Ishikawa (cell line): Measurements from ENCODE around the gene PPFIBP1.
A peak's percentile ranks its signal among the peaks of the same experiment; 100 is the strongest.

Experiments used
- CEBPB ChIP-seq: IDR thresholded peaks from 2 replicates; pipeline ENCODE4 v1.6.1; 2012
- CREB1 ChIP-seq: IDR thresholded peaks from 2 replicates; pipeline ENCODE4 v1.6.1; 2012; ENCODE audit warnings: low read depth
- EGR1 ChIP-seq: IDR thresholded peaks from 2 replicates; pipeline ENCODE4 v1.6.1; 2012
- EP300 ChIP-seq: IDR thresholded peaks from 2 replicates; pipeline ENCODE4 v1.6.1; 2012; ENCODE audit warnings: borderline replicate concordance
- FOXM1 ChIP-seq: IDR thresholded peaks from 2 replicates; pipeline ENCODE4 v1.6.1; 2012; ENCODE audit warnings: low read depth, borderline replicate concordance
- NFIC ChIP-seq: IDR thresholded peaks from 2 replicates; pipeline ENCODE4 v1.6.1; 2012
- RAD21 ChIP-seq: IDR thresholded peaks from 2 replicates; pipeline ENCODE4 v1.6.1; 2012; ENCODE audit warnings: low read depth
- TAF1 ChIP-seq: IDR thresholded peaks from 2 replicates; pipeline ENCODE4 v1.6.1; 2012; ENCODE audit warnings: low read depth, mild to moderate bottlenecking
- TCF12 ChIP-seq: IDR thresholded peaks from 2 replicates; pipeline ENCODE4 v1.6.1; 2012; ENCODE audit warnings: low read depth
- TEAD4 ChIP-seq: IDR thresholded peaks from 2 replicates; pipeline ENCODE4 v1.6.1; 2012
- YY1 ChIP-seq: IDR thresholded peaks from 2 replicates; pipeline ENCODE4 v1.6.1; 2012; ENCODE audit warnings: low read depth
- ZBTB7A ChIP-seq: IDR thresholded peaks from 2 replicates; pipeline ENCODE4 v1.6.1; 2012; ENCODE audit warnings: low read depth
- TF ChIP-seq, protein P1 (sequence below): IDR thresholded peaks from 2 replicates; pipeline ENCODE4 v1.6.1; 2012
- TF ChIP-seq, protein P2 (sequence below): IDR thresholded peaks from 2 replicates; pipeline ENCODE4 v1.6.1; 2012
- TF ChIP-seq, protein P3 (sequence below): IDR thresholded peaks from 2 replicates; pipeline ENCODE4 v1.6.1; 2012; ENCODE audit warnings: low read depth, mild to moderate bottlenecking

The PPFIBP1 gene

GRCh38 chr12:27606986-27607385, 83.0 kb downstream of the PPFIBP1 start:
- TF ChIP-seq ZBTB7A (no peak), TEAD4 (no peak)
- TF ChIP-seq, protein P1, sequence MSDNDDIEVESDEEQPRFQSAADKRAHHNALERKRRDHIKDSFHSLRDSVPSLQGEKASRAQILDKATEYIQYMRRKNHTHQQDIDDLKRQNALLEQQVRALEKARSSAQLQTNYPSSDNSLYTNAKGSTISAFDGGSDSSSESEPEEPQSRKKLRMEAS, result 0 out of 2 replicates have a peak, but pooled peaks have one; percentile 17

DNA sequence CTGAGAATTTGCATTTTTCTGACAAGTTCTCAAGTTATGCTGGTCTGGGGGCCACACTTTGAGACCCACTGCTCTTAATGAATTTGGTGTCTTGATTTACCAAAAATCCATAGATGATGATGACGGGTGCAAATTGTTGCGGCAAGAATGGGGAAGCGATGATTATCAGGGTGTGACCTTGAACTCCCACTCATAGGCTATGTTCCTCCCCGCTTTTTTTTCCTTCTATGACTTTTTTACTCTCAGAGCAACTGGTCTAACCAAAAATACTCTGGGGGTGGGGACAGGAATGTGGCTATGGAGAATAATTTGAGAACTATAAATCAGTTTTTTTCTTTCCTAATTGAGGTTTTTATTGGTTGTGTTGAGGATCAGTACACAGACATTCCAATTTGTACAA, 83.6 kb downstream of the PPFIBP1 start:
- TF ChIP-seq CREB1 (no peak), EP300 (no peak), CEBPB (no peak), TAF1 (no peak), NFIC (no peak), YY1 (no peak), FOXM1 (no peak), TCF12 (no peak), TEAD4 (no peak; the same call in 1 of the 2 replicates), RAD21 (no peak), ZBTB7A (no peak), EGR1 (no peak)
- TF ChIP-seq, protein P1, result no peak
- TF ChIP-seq, protein P2, sequence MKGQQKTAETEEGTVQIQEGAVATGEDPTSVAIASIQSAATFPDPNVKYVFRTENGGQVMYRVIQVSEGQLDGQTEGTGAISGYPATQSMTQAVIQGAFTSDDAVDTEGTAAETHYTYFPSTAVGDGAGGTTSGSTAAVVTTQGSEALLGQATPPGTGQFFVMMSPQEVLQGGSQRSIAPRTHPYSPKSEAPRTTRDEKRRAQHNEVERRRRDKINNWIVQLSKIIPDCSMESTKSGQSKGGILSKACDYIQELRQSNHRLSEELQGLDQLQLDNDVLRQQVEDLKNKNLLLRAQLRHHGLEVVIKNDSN, result no peak
- TF ChIP-seq, protein P3, sequence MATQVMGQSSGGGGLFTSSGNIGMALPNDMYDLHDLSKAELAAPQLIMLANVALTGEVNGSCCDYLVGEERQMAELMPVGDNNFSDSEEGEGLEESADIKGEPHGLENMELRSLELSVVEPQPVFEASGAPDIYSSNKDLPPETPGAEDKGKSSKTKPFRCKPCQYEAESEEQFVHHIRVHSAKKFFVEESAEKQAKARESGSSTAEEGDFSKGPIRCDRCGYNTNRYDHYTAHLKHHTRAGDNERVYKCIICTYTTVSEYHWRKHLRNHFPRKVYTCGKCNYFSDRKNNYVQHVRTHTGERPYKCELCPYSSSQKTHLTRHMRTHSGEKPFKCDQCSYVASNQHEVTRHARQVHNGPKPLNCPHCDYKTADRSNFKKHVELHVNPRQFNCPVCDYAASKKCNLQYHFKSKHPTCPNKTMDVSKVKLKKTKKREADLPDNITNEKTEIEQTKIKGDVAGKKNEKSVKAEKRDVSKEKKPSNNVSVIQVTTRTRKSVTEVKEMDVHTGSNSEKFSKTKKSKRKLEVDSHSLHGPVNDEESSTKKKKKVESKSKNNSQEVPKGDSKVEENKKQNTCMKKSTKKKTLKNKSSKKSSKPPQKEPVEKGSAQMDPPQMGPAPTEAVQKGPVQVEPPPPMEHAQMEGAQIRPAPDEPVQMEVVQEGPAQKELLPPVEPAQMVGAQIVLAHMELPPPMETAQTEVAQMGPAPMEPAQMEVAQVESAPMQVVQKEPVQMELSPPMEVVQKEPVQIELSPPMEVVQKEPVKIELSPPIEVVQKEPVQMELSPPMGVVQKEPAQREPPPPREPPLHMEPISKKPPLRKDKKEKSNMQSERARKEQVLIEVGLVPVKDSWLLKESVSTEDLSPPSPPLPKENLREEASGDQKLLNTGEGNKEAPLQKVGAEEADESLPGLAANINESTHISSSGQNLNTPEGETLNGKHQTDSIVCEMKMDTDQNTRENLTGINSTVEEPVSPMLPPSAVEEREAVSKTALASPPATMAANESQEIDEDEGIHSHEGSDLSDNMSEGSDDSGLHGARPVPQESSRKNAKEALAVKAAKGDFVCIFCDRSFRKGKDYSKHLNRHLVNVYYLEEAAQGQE, result no peak

DNA sequence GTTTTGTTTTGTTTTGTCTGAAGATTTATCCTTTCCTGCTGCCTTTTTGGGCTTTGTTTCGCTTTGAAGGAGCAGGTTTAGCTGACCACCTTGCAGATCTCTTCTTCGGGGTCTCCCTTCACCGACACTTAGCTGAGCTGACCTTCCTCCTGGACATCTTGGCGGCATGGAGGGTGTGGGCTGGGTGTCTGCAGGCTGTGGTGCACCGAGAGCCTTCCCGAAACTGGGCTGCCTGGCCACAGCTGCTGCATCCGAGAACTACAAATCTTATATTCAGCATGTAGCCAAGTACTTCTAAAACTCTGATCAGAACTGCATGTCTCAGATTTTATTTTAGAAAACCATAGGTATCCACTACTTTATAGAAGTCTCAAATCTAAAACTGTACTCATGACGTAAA, 84.9 kb downstream of the PPFIBP1 start:
- no peak for TF ChIP-seq CEBPB
- TF ChIP-seq CREB1, result no peak
- TF ChIP-seq, protein P3, result no peak
- TF ChIP-seq, protein P2, result no peak
- TF ChIP-seq EP300, result no peak
- no peak for TF ChIP-seq TEAD4
- TF ChIP-seq YY1, result no peak
- no peak for TF ChIP-seq NFIC
- no peak for TF ChIP-seq FOXM1
- no peak for TF ChIP-seq ZBTB7A
- no peak for TF ChIP-seq TAF1
- no peak for TF ChIP-seq EGR1
- TF ChIP-seq, protein P1, result no peak
- no peak for TF ChIP-seq TCF12
- no peak for TF ChIP-seq RAD21

DNA sequence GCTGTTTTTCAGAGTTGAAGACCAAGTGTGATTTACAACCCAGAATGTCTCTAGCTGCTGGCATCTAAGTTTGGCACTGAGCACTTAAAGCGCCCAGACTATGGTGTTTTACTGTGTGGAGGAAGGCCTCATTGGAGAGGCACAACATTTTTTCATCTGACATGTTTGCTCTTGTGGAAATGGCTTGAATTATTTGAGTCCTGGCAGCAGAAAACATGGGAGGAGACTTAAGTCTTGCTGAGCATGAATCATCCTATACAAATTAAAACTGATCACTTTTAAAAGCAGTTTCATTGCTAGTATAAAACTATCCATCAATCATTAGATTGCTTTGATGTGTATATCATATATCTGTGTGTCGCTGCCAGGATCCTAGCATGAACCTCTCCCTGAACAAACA, 86.4 kb downstream of the PPFIBP1 start:
- TF ChIP-seq YY1 (no peak), EP300 (peak; percentile 82), FOXM1 (peak; percentile 77), TEAD4 (peak; percentile 79), CREB1 (peak; percentile 33; the same call in 1 of the 2 replicates), TCF12 (peak; percentile 79), RAD21 (peak; percentile 20; the same call in 1 of the 2 replicates), CEBPB (0 out of 2 replicates have a peak, but pooled peaks have one; percentile 28), NFIC (peak; percentile 86)
- TF ChIP-seq, protein P2, result no peak
- TF ChIP-seq, protein P3, result no peak
- TF ChIP-seq, protein P1, result peak; percentile 51; the same call in 1 of the 2 replicates
